ENCODE data around the gene LRTM2.

DNA sequence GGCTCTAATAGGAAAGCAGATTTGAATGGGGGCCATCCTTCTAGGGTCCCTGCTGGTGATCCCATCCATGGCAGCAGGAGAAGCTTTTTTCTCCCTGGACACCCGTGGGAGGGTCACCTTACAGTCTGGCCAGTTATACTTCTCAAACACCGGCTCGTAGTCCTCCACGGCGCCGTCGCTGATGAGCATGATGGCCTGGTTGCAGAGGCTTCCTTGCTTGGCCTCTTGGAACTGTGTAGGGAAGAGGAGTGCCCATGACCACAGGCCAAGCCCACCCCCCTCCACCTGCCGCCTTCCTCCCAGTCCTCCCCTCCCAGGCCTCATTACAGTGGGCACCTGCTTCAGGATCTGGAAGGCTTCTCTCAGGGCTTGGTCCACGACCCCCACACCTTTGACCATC, 64.3 kb downstream of the LRTM2 start:
- TF ChIP-seq, protein P1, sequence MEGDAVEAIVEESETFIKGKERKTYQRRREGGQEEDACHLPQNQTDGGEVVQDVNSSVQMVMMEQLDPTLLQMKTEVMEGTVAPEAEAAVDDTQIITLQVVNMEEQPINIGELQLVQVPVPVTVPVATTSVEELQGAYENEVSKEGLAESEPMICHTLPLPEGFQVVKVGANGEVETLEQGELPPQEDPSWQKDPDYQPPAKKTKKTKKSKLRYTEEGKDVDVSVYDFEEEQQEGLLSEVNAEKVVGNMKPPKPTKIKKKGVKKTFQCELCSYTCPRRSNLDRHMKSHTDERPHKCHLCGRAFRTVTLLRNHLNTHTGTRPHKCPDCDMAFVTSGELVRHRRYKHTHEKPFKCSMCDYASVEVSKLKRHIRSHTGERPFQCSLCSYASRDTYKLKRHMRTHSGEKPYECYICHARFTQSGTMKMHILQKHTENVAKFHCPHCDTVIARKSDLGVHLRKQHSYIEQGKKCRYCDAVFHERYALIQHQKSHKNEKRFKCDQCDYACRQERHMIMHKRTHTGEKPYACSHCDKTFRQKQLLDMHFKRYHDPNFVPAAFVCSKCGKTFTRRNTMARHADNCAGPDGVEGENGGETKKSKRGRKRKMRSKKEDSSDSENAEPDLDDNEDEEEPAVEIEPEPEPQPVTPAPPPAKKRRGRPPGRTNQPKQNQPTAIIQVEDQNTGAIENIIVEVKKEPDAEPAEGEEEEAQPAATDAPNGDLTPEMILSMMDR (IDR thresholded peaks at IDR 0.05): no peak
- no peak for TF ChIP-seq ZFX (IDR thresholded peaks at IDR 0.05; ENCODE audit: borderline replicate concordance)
